ENCODE measurements around the gene PCYOX1L. TPM values are rescaled to one million over a fixed set of nuclear protein-coding genes. Genes with fewer than 3 reads are reported as not detected.

Gene PCYOX1L
- total RNA-seq, 1 experiment from 2014 or later: 15.3 TPM

DNA sequence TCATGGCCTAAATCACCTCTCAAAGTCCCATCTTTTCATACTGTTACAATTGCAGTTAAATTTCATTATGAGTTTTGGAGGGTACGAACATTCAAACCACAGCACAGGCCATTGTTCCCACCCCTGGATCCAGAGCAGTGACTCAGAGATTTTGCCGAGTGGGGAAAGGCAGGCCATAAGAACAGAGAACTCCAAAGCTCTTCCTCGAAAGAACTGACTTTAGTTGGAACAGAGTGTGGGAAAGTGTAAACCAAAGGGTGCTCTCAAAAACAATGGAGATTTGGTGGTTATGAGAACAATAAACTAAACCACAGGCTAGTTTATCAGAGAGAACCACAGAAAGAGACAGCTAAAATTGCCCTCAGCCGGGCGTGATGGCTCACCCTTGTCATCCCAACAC, 32.0 kb upstream of the PCYOX1L start:
- no peaks in the 10 kb centered on the region for H3K36me3 Mint-ChIP-seq (ENCODE audit: insufficient read depth in 1 of 3, low read depth in 3 of 3)
- no peak for DNase-seq
- no peak overlapping the region for H3K4me3 Mint-ChIP-seq

More for the DNA sequence above, 32.0 kb upstream of the PCYOX1L start:
- Histone ChIP-seq H3K9me3 (ENCODE audit: control insufficient read depth, low read depth, low read length) (no peaks in the 10 kb centered on the region), H3K56ac (ENCODE audit: insufficient read length, low read depth, low read length) (no peak overlapping the region), H3K27me3 (ENCODE audit: insufficient read depth, low read length) (no peaks in the 10 kb centered on the region; the same call in 1 of the 2 replicates), H3K14ac (ENCODE audit: insufficient read depth, low read length) (no peak overlapping the region), H2BK5ac (ENCODE audit: insufficient read length, low read length) (no peak overlapping the region), H4K91ac (ENCODE audit: insufficient read length, low read depth, low read length) (no peak overlapping the region), H3K4me1 (ENCODE audit: insufficient read depth, low read length) (no peaks in the 10 kb centered on the region), H2AK5ac (ENCODE audit: insufficient read length, low read length) (no peak overlapping the region), H3T11ph (ENCODE audit: low read length) (no peak overlapping the region), H3K79me1 (ENCODE audit: insufficient read depth, low read depth, low read length, poor library complexity, severe bottlenecking) (no peaks in the 10 kb centered on the region), H3K4ac (ENCODE audit: low read depth, low read length) (no peak overlapping the region), H3K9ac (ENCODE audit: extremely low read depth, insufficient read length, low read length) (no peak overlapping the region), H2BK15ac (ENCODE audit: low read depth, low read length) (no peak overlapping the region), H3K79me2 (ENCODE audit: insufficient read depth, low read length) (no peaks in the 10 kb centered on the region), H3K23ac (ENCODE audit: insufficient read length, low read depth, low read length) (no peak overlapping the region), H2BK12ac (ENCODE audit: insufficient read length, low read depth, low read length) (no peak overlapping the region), H3K4me2 (ENCODE audit: insufficient read depth, insufficient read length, low read length) (no peak overlapping the region), H2AFZ (ENCODE audit: low read length) (no peak overlapping the region), H2BK120ac (ENCODE audit: low read depth, low read length, poor library complexity, severe bottlenecking) (no peak overlapping the region), H3K27ac (ENCODE audit: insufficient read length, low read depth, low read length) (no peak overlapping the region), H3K18ac (ENCODE audit: insufficient read length, low read depth, low read length) (no peak overlapping the region), H4K8ac (replicated peaks; ENCODE audit: insufficient read length, low read depth, low read length) (no peak overlapping the region), H2BK20ac (ENCODE audit: low read depth, low read length, poor library complexity, severe bottlenecking) (no peak overlapping the region), H4K20me1 (ENCODE audit: control insufficient read depth, insufficient read depth, insufficient read length) (no peaks in the 10 kb centered on the region), H4K5ac (ENCODE audit: insufficient read length, low read depth, low read length) (no peak overlapping the region), H3K23me2 (ENCODE audit: insufficient read length, low read depth, low read length, poor library complexity, severe bottlenecking) (no peaks in the 10 kb centered on the region)
- Mint-ChIP-seq H3K27me3 (ENCODE audit: low read depth) (no peaks in the 10 kb centered on the region), H3K4me1 (peaks cover 6 to 8% of the 10 kb centered on the region in 2 experiments), H3K27ac (no peak overlapping the region), H3K9me3 (no peaks in the 10 kb centered on the region)
- no CpG with 5 or more reads among the region's 5 CpGs for WGBS (ENCODE audit: extremely low coverage, insufficient read length, low lambda C conversion rate)
- TF ChIP-seq, protein P1, sequence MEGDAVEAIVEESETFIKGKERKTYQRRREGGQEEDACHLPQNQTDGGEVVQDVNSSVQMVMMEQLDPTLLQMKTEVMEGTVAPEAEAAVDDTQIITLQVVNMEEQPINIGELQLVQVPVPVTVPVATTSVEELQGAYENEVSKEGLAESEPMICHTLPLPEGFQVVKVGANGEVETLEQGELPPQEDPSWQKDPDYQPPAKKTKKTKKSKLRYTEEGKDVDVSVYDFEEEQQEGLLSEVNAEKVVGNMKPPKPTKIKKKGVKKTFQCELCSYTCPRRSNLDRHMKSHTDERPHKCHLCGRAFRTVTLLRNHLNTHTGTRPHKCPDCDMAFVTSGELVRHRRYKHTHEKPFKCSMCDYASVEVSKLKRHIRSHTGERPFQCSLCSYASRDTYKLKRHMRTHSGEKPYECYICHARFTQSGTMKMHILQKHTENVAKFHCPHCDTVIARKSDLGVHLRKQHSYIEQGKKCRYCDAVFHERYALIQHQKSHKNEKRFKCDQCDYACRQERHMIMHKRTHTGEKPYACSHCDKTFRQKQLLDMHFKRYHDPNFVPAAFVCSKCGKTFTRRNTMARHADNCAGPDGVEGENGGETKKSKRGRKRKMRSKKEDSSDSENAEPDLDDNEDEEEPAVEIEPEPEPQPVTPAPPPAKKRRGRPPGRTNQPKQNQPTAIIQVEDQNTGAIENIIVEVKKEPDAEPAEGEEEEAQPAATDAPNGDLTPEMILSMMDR (conservative IDR thresholded peaks at IDR 0.05): no peak

All from H9 (cell line).